Lung (tissue), 12 donors: ENCODE results near the gene SLC6A12. TPM values are rescaled to one million over a fixed set of nuclear protein-coding genes. Genes with fewer than 3 reads are reported as not detected.
A peak's percentile ranks its signal among the peaks of the same experiment; 100 is the strongest.

Experiments used
- ATAC-seq: fragments of 200-7000 bp; cut with Tn5 transposase; one replicate; pipeline ENCODE4 v1.9.1; 2020; ENCODE audit warnings: moderate number of reproducible peaks; ENCODE audit not compliant: insufficient read depth, low FRiP score
- DNase-seq, 3 donors: peaks; one replicate each; pipeline ENCODE4 v3.0.0-alpha.2; 2013 to 2017
- H3K27ac ChIP-seq, 2 donors: one replicate each; pipeline ENCODE4 v1.5.1; 2013; ENCODE audit warnings: mild to moderate bottlenecking in 2 of 2, moderate library complexity in 2 of 2, control low read depth in 1 of 2, inconsistent platforms in 1 of 2, low read depth in 1 of 2, low read length in 1 of 2
- H3K27me3 ChIP-seq, 3 donors: one replicate each; pipeline ENCODE4 v1.5.1; 2013; ENCODE audit warnings: low read length in 2 of 3; ENCODE audit not compliant: control insufficient read depth in 3 of 3, insufficient read depth in 3 of 3
- H3K36me3 ChIP-seq, 4 donors: one replicate each; pipeline ENCODE4 v1.5.1; 2013; ENCODE audit warnings: low read length in 4 of 4, mild to moderate bottlenecking in 1 of 4, moderate library complexity in 1 of 4; ENCODE audit not compliant: control insufficient read depth in 4 of 4, insufficient read depth in 4 of 4
- H3K4me1 ChIP-seq, 5 donors: one replicate each; pipeline ENCODE4 v1.5.1; 2013; ENCODE audit warnings: low read length in 5 of 5, mild to moderate bottlenecking in 2 of 5, moderate library complexity in 1 of 5; ENCODE audit not compliant: control insufficient read depth in 5 of 5, insufficient read depth in 5 of 5
- H3K4me3 ChIP-seq: one replicate; pipeline ENCODE4 v1.5.1; 2013; ENCODE audit warnings: mild to moderate bottlenecking, control low read depth, moderate library complexity
- H3K9ac ChIP-seq, 2 donors: one replicate each; pipeline ENCODE4 v1.5.1; 2013; ENCODE audit warnings: low read length in 2 of 2, control low read depth in 1 of 2; ENCODE audit not compliant: insufficient read depth in 1 of 2
- H3K9me3 ChIP-seq, 4 donors: one replicate each; pipeline ENCODE4 v1.5.1; 2013; ENCODE audit warnings: low read length in 3 of 4, mild to moderate bottlenecking in 1 of 4, moderate library complexity in 1 of 4; ENCODE audit not compliant: control insufficient read depth in 4 of 4, insufficient read depth in 3 of 4
- CTCF ChIP-seq: IDR thresholded peaks from 2 replicates; pipeline ENCODE4 v1.5.1; 2012; ENCODE audit warnings: mild to moderate bottlenecking; ENCODE audit errors: control extremely low read depth, extremely low read depth
- WGBS, 2 donors: extraction: QIAGEN DNeasy Blood & Tissue Kit; methylation state at CpG; one replicate each; pipeline ENCODE4 v1.1.7; 2013; 5-methylcytosine and 5-hydroxymethylcytosine counted together
- polyA plus RNA-seq, 2 donors: library from polyadenylated mRNA; stranded (reverse); fragments of 200-250 nt; gene quantifications; one replicate each; pipeline ENCODE4 v1.2.1, GENCODE V29; 2013
- total RNA-seq, 2 donors: library from RNA; depleted of rRNA in 1 of 2; stranded (reverse); fragments of >200 nt in 1 of 2; gene quantifications; one replicate each; pipeline ENCODE4 v1.2.1, GENCODE V29; 2014 to 2021
- donor health status: control.
- donor health status: control.
- donor health status: Bipolar disorder and iron deficiency.
- donor health status: healthy.
- donor health status: DM: yes; HTN: yes; CAD: no.

The SLC6A12 gene
- total and polyA plus RNA-seq, 4 donors = 1.7 to 4.5 (median 3.1) TPM

- DNase-seq = no peak
Measured at GRCh38 chr12:194276-194675, 19.7 kb downstream of the SLC6A12 start.

GRCh38 chr12:193261-193660 is 20.7 kb downstream of the SLC6A12 start:
- no peak overlapping the region for H3K27ac ChIP-seq
- no peak for TF ChIP-seq CTCF
- peaks cover 0 to 2% (median 0%) of the 10 kb centered on the region in 3 donors for H3K27me3 ChIP-seq
- H3K4me3 ChIP-seq = no peak overlapping the region
- whole genome bisulfite sequencing, 2 donors = 51 to 81% methylated on average over 10 of the region's 10 CpGs
- peaks cover 0 to 19% (median 2%) of the 10 kb centered on the region in 5 donors for H3K4me1 ChIP-seq
- no peak for ATAC-seq
- H3K36me3 ChIP-seq = no peaks in the 10 kb centered on the region
- peak in 1 of 3 donors; percentile 39 for DNase-seq
- peaks cover 0 to 2% (median 0%) of the 10 kb centered on the region in 4 donors for H3K9me3 ChIP-seq
- H3K9ac ChIP-seq = no peak overlapping the region

More at GRCh38 chr12:194276-194675, 19.7 kb downstream of the SLC6A12 start:
- no peak for ATAC-seq
- TF ChIP-seq CTCF = no peak
- peaks cover 0 to 19% (median 2%) of the 10 kb centered on the region in 5 donors for H3K4me1 ChIP-seq
- peaks cover 0 to 3% (median 0%) of the 10 kb centered on the region in 3 donors for H3K27me3 ChIP-seq
- H3K9ac ChIP-seq = no peak overlapping the region
- 83 to 89% methylated on average over 7 of the region's 7 CpGs for WGBS, 2 donors
- no peaks in the 10 kb centered on the region for H3K36me3 ChIP-seq
- H3K27ac ChIP-seq = no peak overlapping the region
- H3K9me3 ChIP-seq = no peaks in the 10 kb centered on the region
- H3K4me3 ChIP-seq = no peak overlapping the region

GRCh38 chr12:191541-191940 is 22.4 kb downstream of the SLC6A12 start:
- H3K4me3 ChIP-seq = no peak overlapping the region
- H3K27ac ChIP-seq = no peak overlapping the region
- peaks cover 0 to 19% (median 2%) of the 10 kb centered on the region in 5 donors for H3K4me1 ChIP-seq
- DNase-seq = no peak
- ATAC-seq = no peak
- H3K36me3 ChIP-seq = no peaks in the 10 kb centered on the region
- H3K9me3 ChIP-seq = peaks cover 0 to 2% (median 0%) of the 10 kb centered on the region in 4 donors
- H3K27me3 ChIP-seq = peaks cover 0 to 2% (median 0%) of the 10 kb centered on the region in 3 donors
- no peak overlapping the region for H3K9ac ChIP-seq
- no peak for TF ChIP-seq CTCF
- WGBS, 2 donors = 83 to 88% methylated on average over 3 of the region's 3 CpGs

GRCh38 chr12:190881-191280 is 23.1 kb downstream of the SLC6A12 start:
- 92 to 94% methylated on average over 8 of the region's 8 CpGs for WGBS, 2 donors
- H3K9ac ChIP-seq = no peak overlapping the region
- peaks cover 0 to 19% (median 2%) of the 10 kb centered on the region in 5 donors for H3K4me1 ChIP-seq
- no peaks in the 10 kb centered on the region for H3K36me3 ChIP-seq
- no peak overlapping the region for H3K4me3 ChIP-seq
- no peak for TF ChIP-seq CTCF
- peaks cover 0 to 2% (median 0%) of the 10 kb centered on the region in 3 donors for H3K27me3 ChIP-seq
- H3K9me3 ChIP-seq = peaks cover 0 to 2% (median 0%) of the 10 kb centered on the region in 4 donors
- no peak overlapping the region for H3K27ac ChIP-seq
- ATAC-seq (no peak), DNase-seq (no peak)
